HG02759 (cell line): Measurements from ENCODE around the gene HOXD13.

Source experiments
- ATAC-seq: cut with Tn5 transposase; IDR thresholded peaks from one replicate; pipeline ENCODE4 v1.9.1; 2021; ENCODE audit warnings: mild to moderate bottlenecking, moderate library complexity; ENCODE audit not compliant: unreplicated experiment

The HOXD13 gene

DNA sequence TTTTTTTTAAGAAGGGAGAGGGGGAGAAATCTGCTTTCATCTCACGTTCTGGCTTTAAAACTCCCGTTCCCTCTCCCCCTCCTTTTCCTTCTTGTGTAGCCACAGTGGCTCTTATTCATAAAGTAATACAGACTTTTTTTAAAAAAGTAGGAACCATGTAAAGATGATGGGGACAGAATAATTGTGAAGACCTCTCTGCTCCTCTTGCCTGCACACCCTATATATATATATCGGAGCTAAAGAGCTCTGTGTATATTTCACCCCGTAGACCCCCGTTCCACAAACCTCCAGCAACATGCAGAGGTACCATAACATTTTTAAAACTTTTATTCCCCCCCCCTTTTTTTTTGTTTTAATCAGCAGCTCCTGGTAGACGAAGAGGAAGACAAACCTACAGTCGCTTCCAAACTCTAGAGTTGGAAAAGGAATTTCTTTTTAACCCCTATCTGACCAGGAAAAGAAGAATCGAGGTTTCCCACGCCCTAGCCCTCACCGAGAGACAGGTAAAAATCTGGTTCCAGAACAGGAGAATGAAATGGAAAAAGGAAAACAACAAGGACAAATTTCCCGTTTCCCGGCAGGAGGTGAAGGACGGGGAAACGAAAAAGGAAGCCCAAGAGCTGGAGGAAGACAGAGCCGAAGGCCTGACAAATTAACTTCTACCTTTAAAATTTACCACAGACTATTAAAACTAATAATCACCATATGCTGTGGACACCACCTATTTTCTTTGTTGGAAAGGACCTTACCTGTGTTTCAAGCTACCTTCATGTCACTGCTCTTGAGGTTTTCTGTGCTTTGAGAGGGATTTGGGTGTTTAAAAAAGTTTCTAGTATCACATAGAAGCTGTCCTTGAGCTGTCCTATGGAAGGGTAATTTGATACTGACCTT is 38.7 kb downstream of the HOXD13 start:
- ATAC-seq: no peak

DNA sequence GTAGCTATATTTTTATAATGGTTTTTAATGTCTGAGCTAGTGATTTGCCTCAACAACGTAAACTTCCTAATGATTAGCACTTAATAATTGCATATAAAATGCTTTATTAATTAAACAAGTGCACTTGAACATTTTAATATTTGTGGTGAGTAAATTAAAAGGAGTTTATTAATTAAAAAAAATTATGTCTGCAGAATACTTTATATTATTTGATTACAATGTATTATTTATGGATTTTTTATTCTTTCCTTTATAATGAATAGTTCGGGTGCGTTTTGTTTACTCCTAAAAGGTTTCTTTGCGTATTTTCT is 39.3 kb downstream of the HOXD13 start:
- ATAC-seq: no peak

GRCh38 chr2:176132205-176133171 is 40.0 kb downstream of the HOXD13 start:
- ATAC-seq: no peak

DNA sequence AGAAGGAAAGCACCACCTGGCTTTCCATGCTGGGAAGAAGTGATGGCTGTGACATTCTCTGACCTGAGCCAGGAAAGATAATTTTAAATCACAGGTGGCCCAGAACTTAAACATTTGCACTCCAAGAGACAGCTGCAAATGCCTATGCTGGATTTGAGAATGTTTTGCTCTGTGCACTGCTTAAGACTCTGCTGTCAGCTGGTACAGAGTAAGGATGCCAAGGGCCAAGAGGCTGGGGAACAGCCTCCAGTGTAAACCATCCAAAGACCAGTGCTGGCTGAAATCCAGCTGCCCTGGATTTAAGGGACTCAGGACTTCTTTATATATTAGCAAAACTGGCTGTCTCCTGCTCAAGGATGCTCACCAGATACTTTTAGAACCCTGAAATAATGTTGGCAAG is 40.9 kb downstream of the HOXD13 start:
- no peak for ATAC-seq

DNA sequence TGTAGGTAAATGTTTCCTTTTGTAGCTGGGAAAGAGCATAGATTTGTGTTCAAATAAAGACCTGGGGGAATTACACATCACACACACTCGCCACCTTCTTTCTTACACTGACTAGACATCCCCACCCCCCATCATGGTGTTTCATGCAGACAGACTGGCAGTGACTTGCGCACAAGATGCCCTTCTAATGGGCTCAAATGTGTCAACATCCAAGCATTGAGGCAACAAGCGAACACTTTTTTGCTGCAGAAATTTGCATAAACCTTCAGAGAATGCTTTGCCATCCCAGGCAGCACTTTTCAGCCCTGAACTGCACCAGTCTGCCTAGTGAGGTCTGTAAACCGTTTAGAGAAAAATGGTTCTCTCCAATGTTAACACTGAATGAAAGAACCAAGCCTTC is 41.5 kb downstream of the HOXD13 start:
- ATAC-seq: no peak

GRCh38 chr2:176135035-176135440 is 42.5 kb downstream of the HOXD13 start:
- no peak for ATAC-seq

DNA sequence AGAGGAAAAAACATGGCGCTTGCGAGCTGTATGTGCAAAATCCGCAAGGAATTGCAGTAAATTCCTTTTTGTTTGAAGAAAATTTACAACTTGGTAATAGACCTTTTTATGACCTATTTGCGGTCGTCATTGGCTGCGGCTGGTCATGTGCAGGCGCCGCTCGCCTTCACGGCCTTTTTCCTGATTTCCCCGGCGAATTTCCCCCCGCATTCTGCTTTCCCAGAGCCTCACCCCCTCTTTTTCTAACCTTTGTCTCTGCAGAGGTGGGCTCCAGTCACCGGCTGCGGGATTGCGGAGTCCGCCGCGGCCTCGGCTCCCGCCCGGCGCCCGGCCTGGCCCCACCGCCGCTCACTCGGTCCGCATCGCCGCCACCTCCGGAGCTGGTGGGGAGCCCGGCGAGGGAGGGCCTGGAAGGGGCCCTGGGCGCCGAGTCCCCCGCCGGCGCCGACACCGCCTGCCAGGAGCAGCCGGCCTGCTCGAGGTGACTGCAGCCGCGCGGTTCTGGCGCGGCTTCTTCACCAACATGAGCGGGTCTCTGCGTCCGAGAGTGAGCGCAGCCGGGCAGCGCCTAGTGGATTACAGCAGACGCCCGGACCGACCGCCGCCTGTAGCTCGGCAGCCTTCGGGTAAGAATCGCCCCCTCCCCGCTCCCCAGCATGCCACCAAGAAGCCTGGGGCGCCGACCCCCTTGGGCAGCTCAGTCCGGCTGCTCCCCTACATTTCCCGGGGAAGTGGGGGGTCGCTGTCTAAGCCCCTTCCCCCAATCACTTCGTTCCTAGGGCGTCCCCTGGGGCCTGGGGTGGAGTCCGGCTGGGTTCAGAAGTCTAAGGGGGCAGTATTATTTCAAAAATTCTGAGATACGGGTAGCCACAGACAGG is 44.1 kb downstream of the HOXD13 start:
- ATAC-seq: no peak

- no peak for ATAC-seq
Measured at GRCh38 chr2:176137252-176137580, 44.7 kb downstream of the HOXD13 start.

- ATAC-seq: no peak
Measured at GRCh38 chr2:176137906-176138305, 45.4 kb downstream of the HOXD13 start.

DNA sequence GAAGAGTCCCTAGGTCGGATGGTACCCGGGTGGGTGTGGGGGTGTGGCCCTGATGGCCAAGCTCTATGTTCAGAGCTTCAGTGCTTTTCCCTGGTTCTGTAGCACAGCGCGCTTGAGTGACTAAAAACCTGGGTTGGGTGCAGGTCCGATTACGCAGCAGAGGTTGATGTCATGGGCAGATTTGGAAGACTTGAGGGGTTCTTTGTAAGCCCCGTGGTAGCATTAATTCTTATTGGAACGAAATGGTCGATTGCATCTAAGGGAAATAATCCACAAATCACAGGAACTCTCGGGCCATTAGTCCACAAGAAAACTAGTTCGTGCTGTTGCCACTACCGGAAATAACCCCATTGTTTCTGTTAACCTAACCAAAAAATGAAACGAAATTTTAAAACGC is 46.0 kb downstream of the HOXD13 start:
- no peak for ATAC-seq

DNA sequence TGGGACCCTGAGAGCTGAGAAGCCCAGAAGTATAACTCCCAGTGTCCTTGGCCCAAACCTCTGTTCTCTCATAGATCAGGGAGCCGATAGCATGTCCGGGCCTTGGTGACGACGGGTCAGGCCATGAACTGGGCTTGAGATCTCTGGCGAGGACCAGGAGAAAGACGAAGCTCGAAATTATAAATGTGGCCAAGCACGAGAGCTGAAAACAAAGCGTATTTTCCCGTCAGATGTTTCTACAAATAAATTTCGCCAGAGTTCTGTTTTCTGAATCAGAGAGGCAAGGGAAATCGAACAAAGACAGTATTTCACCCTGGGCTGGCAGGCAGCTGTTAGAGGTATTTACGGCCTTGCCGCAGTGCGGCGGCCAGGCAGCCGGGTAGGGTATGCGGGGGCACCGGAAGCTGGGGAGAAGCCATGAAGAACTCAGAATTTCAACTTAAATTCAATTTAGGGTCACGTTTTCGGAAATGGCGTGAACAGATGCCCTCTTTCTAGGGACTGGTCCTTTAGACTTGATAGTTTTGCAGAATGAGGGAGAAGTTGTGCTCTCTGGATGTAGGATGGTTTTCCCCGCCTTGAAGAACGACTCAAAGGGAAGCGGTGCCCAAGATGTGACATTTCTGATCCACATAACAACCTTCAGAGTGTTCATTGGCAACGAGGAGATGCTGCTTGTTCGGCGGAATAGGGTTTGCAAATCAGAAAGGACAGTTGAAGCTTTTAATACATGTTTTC is 46.6 kb downstream of the HOXD13 start:
- no peak for ATAC-seq

- no peak for ATAC-seq
Measured at GRCh38 chr2:176139661-176140512, 47.4 kb downstream of the HOXD13 start.

DNA sequence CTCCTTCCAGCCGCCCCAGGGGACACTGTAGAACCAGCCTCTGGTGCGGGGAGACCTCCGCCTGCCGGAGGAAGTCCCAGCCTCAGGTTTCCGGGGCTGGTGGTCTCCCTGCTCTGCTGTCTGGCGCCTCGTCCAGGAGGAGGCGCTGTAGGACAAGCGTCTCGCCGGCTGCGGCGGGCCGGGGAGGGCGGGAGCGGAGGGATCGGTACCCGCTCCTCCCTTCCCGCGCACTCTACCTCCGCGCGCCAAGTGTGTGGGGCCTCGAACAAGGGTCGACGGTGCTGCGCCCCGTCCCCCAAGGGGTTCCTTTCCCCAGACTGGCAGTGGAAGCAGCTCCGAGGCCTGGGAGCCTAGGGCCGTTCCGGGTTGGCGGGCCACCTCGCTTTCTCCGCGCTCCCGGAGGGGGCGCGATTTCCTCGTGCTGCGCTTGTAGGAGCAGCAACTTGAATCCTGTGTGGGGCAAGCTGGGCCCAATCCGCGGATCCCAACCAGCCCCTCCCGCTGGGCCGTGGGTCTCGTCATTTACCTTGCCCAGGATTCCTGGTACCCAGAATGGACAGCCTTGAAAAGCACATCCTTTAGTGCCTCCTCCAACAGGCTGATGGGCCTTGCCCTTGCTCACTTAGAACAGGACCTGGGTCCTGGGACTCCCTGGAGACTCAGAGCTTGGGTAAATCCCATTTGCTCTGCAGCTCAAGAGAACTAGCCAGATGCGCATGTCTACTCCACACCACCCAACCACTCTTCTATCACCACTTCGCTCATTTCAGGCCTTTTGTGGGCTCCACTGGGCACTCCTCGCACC is 48.2 kb downstream of the HOXD13 start:
- ATAC-seq: peak; percentile 97

GRCh38 chr2:176142281-176142680 is 49.8 kb downstream of the HOXD13 start:
- ATAC-seq: no peak
